GM12878 (cell line): ENCODE data around the gene CFLAR. TPM values are rescaled to one million over a fixed set of nuclear protein-coding genes. Genes with fewer than 3 reads are reported as not detected.

ENCODE experiments used
- CREM ChIP-seq: IDR thresholded peaks from 2 replicates; pipeline ENCODE4 v1.6.1; 2014; ENCODE audit warnings: antibody characterized with exemption, low read depth
- FOXK2 ChIP-seq: fragments of 450-650 bp; IDR thresholded peaks from 2 replicates; pipeline ENCODE4 v1.6.1; 2017; ENCODE audit warnings: mild to moderate bottlenecking, moderate library complexity
- IKZF2 ChIP-seq, 2 experiments: fragments of 450-650 bp; IDR thresholded peaks; 2 replicates each; pipeline ENCODE4 v1.6.1; 2017; ENCODE audit warnings: mild to moderate bottlenecking in 2 of 2, moderate library complexity in 2 of 2
- KLF5 ChIP-seq: fragments of 450-650 bp; IDR thresholded peaks from 2 replicates; pipeline ENCODE4 v1.6.1; 2014; ENCODE audit warnings: mild to moderate bottlenecking; ENCODE audit not compliant: partially characterized antibody
- NFYA ChIP-seq: IDR thresholded peaks from 2 replicates; pipeline ENCODE4 v1.6.1; 2011; ENCODE audit warnings: low read depth, mild to moderate bottlenecking, low read length, improper control_type of control experiment, borderline replicate concordance
- NR2F1 ChIP-seq: fragments of 450-650 bp; conservative IDR thresholded peaks from 2 replicates; pipeline ENCODE4 v1.6.1; 2017; ENCODE audit warnings: mild to moderate bottlenecking
- NRF1 ChIP-seq: conservative IDR thresholded peaks from 2 replicates; pipeline ENCODE4 v1.6.1; 2011; ENCODE audit warnings: mild to moderate bottlenecking, low read depth, low read length, improper control_type of control experiment
- PAX8 ChIP-seq: fragments of 450-650 bp; IDR thresholded peaks from 2 replicates; pipeline ENCODE4 v1.6.1; 2017; ENCODE audit warnings: mild to moderate bottlenecking, moderate library complexity
- POLR2A ChIP-seq: IDR thresholded peaks from 2 replicates; pipeline ENCODE4 v1.6.1; 2011; ENCODE audit warnings: low read depth, mild to moderate bottlenecking, low read length
- RBBP5 ChIP-seq: fragments of 200-600 bp; sonication (generic); conservative IDR thresholded peaks from 2 replicates; pipeline ENCODE4 v1.6.1; 2016
- SMARCA5 ChIP-seq: fragments of 450-650 bp; IDR thresholded peaks from 2 replicates; pipeline ENCODE4 v1.6.1; 2017; ENCODE audit warnings: mild to moderate bottlenecking
- SMC3 ChIP-seq: IDR thresholded peaks from 2 replicates; pipeline ENCODE4 v1.6.1; 2011; ENCODE audit warnings: low read length, improper control_type of control experiment, borderline replicate concordance
- TBL1XR1 ChIP-seq: IDR thresholded peaks from 2 replicates; pipeline ENCODE4 v1.6.1; 2012; ENCODE audit warnings: low read depth, low read length, improper control_type of control experiment
- TCF7 ChIP-seq: IDR thresholded peaks from 2 replicates; pipeline ENCODE4 v1.6.1; 2014; ENCODE audit warnings: antibody characterized with exemption, borderline replicate concordance
- ZNF217 ChIP-seq: fragments of 450-650 bp; IDR thresholded peaks from 2 replicates; pipeline ENCODE4 v1.6.1; 2017; ENCODE audit warnings: antibody characterized with exemption, mild to moderate bottlenecking
- ZNF384 ChIP-seq: IDR thresholded peaks from 2 replicates; pipeline ENCODE4 v1.6.1; 2012; ENCODE audit warnings: low read depth, mild to moderate bottlenecking, low read length, improper control_type of control experiment, borderline replicate concordance
- polyA plus RNA-seq, 11 experiments: library from polyadenylated mRNA; depleted of rRNA in 4 of 11; unstranded in 6 of 11; stranded (reverse) in 5 of 11; fragments of >200 nt; fragmentation: Nextera tagmentation in 4 of 11; fragmentation: Illumina TruSeq in 1 of 11; extraction: Ambion mirVana in 4 of 11; extraction: Trizol in 1 of 11; gene quantifications; 1 replicate in 1 of 11; 2 replicates in 10 of 11; pipeline versions ENCODE4 v1.2.1 to v1.2.3, GENCODE V29; 2011 to 2016; ENCODE audit warnings: inconsistent platforms in 2 of 11, missing spikeins in 2 of 11, low read depth in 1 of 11
- total RNA-seq, 4 experiments: library from RNA; depleted of rRNA in 3 of 4; stranded (reverse); fragments of >200 nt in 3 of 4; fragmentation: Illumina TruSeq in 1 of 4; extraction: Trizol in 1 of 4; gene quantifications; 2 replicates each; pipeline versions ENCODE4 v1.2.1 to v1.2.3, GENCODE V29; 2013 to 2021
- TF ChIP-seq, protein P1 (sequence below): fragments of 150-350 bp; IDR thresholded peaks from 2 replicates; pipeline ENCODE4 v1.6.1; 2014; ENCODE audit warnings: mild to moderate bottlenecking, low read depth, low read length
- TF ChIP-seq, protein P2 (sequence below): fragments of 450-650 bp; IDR thresholded peaks from 2 replicates; pipeline ENCODE4 v1.6.1; 2017; ENCODE audit warnings: mild to moderate bottlenecking, moderate library complexity
- TF ChIP-seq, protein P3 (sequence below): fragments of 450-650 bp; IDR thresholded peaks from 2 replicates; pipeline ENCODE4 v1.6.1; 2017; ENCODE audit warnings: mild to moderate bottlenecking
- TF ChIP-seq, protein P4 (sequence below): fragments of 450-650 bp; IDR thresholded peaks from 2 replicates; pipeline ENCODE4 v1.6.1; 2016; ENCODE audit warnings: mild to moderate bottlenecking
- TF ChIP-seq, protein P5 (sequence below): IDR thresholded peaks from 2 replicates; pipeline ENCODE4 v1.6.1; 2011; ENCODE audit warnings: borderline replicate concordance, low read depth, mild to moderate bottlenecking, moderate library complexity, mixed read lengths, low read length; ENCODE audit not compliant: insufficient read depth; ENCODE audit errors: extremely low read length

CFLAR gene
- total and polyA plus RNA-seq, 10 of the 15 experiments (the other 5 are each of a cell fraction or from before 2014, with no cell fraction given), result 80.6 to 181 (median 101) TPM

DNA sequence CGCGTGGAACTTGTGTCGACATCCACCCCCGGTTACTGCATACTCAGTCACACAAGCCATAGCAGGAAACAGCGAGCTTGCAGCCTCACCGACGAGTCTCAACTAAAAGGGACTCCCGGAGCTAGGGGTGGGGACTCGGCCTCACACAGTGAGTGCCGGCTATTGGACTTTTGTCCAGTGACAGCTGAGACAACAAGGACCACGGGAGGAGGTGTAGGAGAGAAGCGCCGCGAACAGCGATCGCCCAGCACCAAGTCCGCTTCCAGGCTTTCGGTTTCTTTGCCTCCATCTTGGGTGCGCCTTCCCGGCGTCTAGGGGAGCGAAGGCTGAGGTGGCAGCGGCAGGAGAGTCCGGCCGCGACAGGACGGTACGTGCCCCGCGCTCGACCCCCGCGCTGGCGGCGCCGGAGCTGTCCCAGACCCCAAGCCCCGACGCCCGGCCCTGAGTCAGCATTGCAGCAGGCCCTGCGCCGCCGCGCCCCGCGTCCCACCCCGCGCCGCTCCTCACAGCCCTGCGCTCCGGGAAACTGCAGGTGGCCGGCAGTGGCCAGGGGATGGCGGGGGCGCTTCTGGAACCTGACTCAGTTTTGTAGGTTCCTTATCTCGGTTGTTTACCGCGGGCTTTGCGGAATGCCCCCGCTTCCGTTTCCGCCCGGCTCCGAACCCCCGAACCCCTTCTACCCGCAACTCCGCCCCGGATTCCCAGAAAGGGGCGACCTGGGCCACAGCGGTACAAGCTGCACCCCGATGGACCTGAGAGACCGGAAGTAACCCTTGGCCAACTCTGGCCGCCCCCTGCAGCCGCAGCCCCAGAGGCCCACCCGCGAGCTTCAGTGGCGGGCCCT is at the start of gene CFLAR (continued):
- TF ChIP-seq ZNF384 (no peak), POLR2A (peak; percentile 88), NFYA (no peak), KLF5 (peak; percentile 73), RBBP5 (no peak), CREM (peak; percentile 21; the same call in 1 of the 2 replicates), ZNF217 (peak; percentile 42; the same call in 1 of the 2 replicates), FOXK2 (peak; percentile 71), SMC3 (no peak), TBL1XR1 (peak; percentile 86; the same call in 1 of the 2 replicates), SMARCA5 (no peak), TCF7 (0 out of 2 replicates have a peak, but pooled peaks have one; percentile 31), PAX8 (no peak), NR2F1 (peak; percentile 90), IKZF2 (IDR thresholded peaks at IDR 0.05) (peak; percentile 93 to 94), NRF1 (no peak)
- TF ChIP-seq, protein P1, sequence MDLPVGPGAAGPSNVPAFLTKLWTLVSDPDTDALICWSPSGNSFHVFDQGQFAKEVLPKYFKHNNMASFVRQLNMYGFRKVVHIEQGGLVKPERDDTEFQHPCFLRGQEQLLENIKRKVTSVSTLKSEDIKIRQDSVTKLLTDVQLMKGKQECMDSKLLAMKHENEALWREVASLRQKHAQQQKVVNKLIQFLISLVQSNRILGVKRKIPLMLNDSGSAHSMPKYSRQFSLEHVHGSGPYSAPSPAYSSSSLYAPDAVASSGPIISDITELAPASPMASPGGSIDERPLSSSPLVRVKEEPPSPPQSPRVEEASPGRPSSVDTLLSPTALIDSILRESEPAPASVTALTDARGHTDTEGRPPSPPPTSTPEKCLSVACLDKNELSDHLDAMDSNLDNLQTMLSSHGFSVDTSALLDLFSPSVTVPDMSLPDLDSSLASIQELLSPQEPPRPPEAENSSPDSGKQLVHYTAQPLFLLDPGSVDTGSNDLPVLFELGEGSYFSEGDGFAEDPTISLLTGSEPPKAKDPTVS, result no peak
- TF ChIP-seq, protein P2, sequence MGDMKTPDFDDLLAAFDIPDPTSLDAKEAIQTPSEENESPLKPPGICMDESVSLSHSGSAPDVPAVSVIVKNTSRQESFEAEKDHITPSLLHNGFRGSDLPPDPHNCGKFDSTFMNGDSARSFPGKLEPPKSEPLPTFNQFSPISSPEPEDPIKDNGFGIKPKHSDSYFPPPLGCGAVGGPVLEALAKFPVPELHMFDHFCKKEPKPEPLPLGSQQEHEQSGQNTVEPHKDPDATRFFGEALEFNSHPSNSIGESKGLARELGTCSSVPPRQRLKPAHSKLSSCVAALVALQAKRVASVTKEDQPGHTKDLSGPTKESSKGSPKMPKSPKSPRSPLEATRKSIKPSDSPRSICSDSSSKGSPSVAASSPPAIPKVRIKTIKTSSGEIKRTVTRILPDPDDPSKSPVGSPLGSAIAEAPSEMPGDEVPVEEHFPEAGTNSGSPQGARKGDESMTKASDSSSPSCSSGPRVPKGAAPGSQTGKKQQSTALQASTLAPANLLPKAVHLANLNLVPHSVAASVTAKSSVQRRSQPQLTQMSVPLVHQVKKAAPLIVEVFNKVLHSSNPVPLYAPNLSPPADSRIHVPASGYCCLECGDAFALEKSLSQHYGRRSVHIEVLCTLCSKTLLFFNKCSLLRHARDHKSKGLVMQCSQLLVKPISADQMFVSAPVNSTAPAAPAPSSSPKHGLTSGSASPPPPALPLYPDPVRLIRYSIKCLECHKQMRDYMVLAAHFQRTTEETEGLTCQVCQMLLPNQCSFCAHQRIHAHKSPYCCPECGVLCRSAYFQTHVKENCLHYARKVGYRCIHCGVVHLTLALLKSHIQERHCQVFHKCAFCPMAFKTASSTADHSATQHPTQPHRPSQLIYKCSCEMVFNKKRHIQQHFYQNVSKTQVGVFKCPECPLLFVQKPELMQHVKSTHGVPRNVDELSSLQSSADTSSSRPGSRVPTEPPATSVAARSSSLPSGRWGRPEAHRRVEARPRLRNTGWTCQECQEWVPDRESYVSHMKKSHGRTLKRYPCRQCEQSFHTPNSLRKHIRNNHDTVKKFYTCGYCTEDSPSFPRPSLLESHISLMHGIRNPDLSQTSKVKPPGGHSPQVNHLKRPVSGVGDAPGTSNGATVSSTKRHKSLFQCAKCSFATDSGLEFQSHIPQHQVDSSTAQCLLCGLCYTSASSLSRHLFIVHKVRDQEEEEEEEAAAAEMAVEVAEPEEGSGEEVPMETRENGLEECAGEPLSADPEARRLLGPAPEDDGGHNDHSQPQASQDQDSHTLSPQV, result no peak
- TF ChIP-seq, protein P3, sequence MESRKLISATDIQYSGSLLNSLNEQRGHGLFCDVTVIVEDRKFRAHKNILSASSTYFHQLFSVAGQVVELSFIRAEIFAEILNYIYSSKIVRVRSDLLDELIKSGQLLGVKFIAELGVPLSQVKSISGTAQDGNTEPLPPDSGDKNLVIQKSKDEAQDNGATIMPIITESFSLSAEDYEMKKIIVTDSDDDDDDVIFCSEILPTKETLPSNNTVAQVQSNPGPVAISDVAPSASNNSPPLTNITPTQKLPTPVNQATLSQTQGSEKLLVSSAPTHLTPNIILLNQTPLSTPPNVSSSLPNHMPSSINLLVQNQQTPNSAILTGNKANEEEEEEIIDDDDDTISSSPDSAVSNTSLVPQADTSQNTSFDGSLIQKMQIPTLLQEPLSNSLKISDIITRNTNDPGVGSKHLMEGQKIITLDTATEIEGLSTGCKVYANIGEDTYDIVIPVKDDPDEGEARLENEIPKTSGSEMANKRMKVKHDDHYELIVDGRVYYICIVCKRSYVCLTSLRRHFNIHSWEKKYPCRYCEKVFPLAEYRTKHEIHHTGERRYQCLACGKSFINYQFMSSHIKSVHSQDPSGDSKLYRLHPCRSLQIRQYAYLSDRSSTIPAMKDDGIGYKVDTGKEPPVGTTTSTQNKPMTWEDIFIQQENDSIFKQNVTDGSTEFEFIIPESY, result no peak
- TF ChIP-seq, protein P4, sequence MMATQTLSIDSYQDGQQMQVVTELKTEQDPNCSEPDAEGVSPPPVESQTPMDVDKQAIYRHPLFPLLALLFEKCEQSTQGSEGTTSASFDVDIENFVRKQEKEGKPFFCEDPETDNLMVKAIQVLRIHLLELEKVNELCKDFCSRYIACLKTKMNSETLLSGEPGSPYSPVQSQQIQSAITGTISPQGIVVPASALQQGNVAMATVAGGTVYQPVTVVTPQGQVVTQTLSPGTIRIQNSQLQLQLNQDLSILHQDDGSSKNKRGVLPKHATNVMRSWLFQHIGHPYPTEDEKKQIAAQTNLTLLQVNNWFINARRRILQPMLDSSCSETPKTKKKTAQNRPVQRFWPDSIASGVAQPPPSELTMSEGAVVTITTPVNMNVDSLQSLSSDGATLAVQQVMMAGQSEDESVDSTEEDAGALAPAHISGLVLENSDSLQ, result no peak
- TF ChIP-seq, protein P5, sequence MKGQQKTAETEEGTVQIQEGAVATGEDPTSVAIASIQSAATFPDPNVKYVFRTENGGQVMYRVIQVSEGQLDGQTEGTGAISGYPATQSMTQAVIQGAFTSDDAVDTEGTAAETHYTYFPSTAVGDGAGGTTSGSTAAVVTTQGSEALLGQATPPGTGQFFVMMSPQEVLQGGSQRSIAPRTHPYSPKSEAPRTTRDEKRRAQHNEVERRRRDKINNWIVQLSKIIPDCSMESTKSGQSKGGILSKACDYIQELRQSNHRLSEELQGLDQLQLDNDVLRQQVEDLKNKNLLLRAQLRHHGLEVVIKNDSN, result no peak
